IPS-20b (cell line): Measurements from ENCODE around the gene ZMYM1.
"Not testable (repeated sequence)": the region's sequence is repeated elsewhere in the genome, so short reads cannot be mapped to it uniquely, and the experiment has no call there.

ENCODE experiments used
- H3K27ac ChIP-seq: one replicate; pipeline ENCODE4 v1.5.1; 2013; ENCODE audit warnings: low read length
- H3K27me3 ChIP-seq: 2 replicates; pipeline ENCODE4 v1.6.1; 2013; ENCODE audit warnings: mild to moderate bottlenecking, low read length, inconsistent platforms; ENCODE audit not compliant: insufficient read depth
- H3K36me3 ChIP-seq: 2 replicates; pipeline ENCODE4 v1.6.1; 2013; ENCODE audit warnings: low read depth, mild to moderate bottlenecking, inconsistent platforms, low read length, moderate library complexity; ENCODE audit not compliant: insufficient read depth
- H3K4me1 ChIP-seq: 2 replicates; pipeline ENCODE4 v1.6.1; 2013; ENCODE audit warnings: mild to moderate bottlenecking, control low read depth, inconsistent platforms, low read length, moderate library complexity; ENCODE audit not compliant: insufficient read depth
- H3K4me3 ChIP-seq: 2 replicates; pipeline ENCODE4 v1.5.1; 2013; ENCODE audit warnings: mild to moderate bottlenecking, low read length, inconsistent platforms
- H3K9ac ChIP-seq: 2 replicates; pipeline ENCODE4 v1.6.1; 2013; ENCODE audit warnings: low read depth, mild to moderate bottlenecking, inconsistent platforms, low read length, moderate library complexity
- H3K9me3 ChIP-seq: 2 replicates; pipeline ENCODE4 v1.6.1; 2013; ENCODE audit warnings: mild to moderate bottlenecking, low read depth, low read length, inconsistent platforms; ENCODE audit not compliant: insufficient read depth

Gene ZMYM1

GRCh38 chr1:35137590-35137989 is 58.4 kb downstream of the ZMYM1 start:
- not testable (repeated sequence) for H3K4me1 ChIP-seq, H3K9me3 ChIP-seq, H3K36me3 ChIP-seq, H3K9ac ChIP-seq, H3K27ac ChIP-seq, H3K27me3 ChIP-seq, H3K4me3 ChIP-seq

DNA sequence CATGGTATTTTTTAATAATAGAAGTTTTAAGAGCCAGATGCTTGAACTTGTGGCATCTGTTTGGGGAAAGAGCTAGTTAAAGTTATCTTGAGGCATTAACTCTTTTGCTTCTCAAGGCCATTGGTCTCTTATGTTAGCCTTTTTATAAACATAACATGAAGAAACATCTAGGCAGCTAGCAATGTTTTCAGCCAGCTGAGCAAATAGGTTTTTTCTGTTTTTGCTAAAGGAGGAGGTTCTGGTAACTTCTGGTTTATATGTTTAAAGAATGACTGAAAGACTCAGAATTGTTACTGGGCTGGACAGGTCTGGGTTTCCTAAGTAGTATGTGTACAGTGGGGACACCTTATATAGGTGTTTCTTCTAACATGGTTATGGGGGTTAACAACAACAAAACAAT is 63.1 kb downstream of the ZMYM1 start:
- not testable (repeated sequence) for H3K27me3 ChIP-seq, H3K9me3 ChIP-seq, H3K4me1 ChIP-seq, H3K36me3 ChIP-seq, H3K27ac ChIP-seq, H3K9ac ChIP-seq, H3K4me3 ChIP-seq

- not testable (repeated sequence) for H3K36me3 ChIP-seq, H3K4me1 ChIP-seq, H3K9ac ChIP-seq, H3K4me3 ChIP-seq, H3K27ac ChIP-seq, H3K27me3 ChIP-seq, H3K9me3 ChIP-seq
Observed at GRCh38 chr1:35142728-35143127, 63.5 kb downstream of the ZMYM1 start.

DNA sequence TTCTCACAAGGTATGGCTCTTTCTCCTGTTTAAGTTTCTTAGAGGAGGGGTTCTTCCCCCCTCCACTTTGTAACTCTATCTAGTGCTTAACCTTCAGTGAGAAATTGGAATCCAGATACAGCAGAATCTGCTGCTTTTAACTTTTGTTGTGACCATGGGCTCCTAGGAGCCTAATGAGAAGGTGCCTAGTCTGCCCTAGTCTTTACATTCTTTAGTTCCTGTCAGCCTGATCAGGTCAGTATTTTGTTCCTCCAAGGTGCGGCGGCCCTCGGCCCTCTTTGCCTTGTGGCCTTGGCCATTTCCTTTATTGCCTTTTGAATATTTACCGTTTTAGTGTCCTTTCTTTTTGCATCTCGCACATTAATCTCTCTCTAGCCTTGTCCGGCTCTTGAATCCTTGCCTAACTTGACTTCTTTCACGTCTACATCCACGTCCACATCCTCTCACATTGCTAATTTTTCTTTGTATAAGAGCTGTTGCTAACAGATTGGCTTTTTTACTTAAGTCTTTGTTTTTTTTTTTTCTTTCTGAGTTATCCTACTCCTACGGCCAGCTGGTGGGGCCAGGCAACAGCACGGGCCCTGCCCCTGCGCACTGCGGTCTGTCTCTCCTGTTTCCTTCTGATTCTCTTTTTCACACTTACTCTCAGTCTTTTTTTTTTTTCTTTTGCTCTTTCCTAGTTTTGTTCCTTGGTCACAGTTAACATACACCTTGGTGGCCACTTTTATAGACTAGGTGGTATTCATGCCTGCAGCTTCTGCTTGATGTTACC is 64.7 kb downstream of the ZMYM1 start:
- no peaks in the 10 kb centered on the region for H3K9me3 ChIP-seq
- H3K9ac ChIP-seq = no peak overlapping the region

DNA sequence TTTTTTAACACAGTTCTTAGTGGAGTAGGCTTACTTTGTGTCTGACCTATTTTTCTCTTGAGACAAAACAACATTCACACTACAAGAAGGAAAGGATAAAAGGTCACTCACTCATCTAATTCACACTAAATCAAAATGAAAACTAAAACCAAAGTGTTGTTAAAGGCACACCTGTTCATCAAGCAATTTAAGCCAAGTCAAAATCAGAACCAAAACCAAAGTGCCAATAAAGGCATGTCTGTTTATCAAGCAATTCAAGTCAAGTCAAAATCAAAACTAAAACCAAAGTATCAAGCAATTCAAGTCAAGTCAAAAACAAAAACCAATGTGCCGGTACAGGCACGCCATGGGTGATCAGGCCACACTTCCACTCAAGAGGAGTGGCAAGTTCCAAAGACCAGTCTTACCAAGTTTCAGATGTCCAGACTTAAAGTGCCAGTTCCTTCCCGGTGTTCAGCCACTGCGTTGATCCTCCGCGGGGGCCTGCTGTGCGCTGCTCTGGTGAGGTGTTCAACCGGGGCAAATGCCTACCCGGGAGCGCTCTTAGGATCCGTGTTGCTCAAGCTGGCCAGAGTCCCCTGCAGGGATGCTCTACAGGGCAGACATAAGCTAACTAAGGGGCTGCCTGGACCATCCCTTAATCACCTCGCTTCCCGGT is 66.8 kb downstream of the ZMYM1 start:
- H3K27ac ChIP-seq, H3K4me3 ChIP-seq, H3K9ac ChIP-seq, H3K9me3 ChIP-seq, H3K4me1 ChIP-seq, H3K27me3 ChIP-seq, H3K36me3 ChIP-seq: not testable (repeated sequence)

More for the DNA sequence above, 64.7 kb downstream of the ZMYM1 start:
- H3K4me1 ChIP-seq = no peaks in the 10 kb centered on the region
- no peak overlapping the region for H3K4me3 ChIP-seq
- no peaks in the 10 kb centered on the region for H3K36me3 ChIP-seq
- no peak overlapping the region for H3K27ac ChIP-seq
- no peaks in the 10 kb centered on the region for H3K27me3 ChIP-seq

GRCh38 chr1:35151220-35151619 is 72.0 kb downstream of the ZMYM1 start:
- no peaks in the 10 kb centered on the region for H3K36me3 ChIP-seq
- no peaks in the 10 kb centered on the region for H3K27me3 ChIP-seq
- no peak overlapping the region for H3K9ac ChIP-seq
- H3K9me3 ChIP-seq = no peaks in the 10 kb centered on the region
- no peak overlapping the region for H3K27ac ChIP-seq
- H3K4me1 ChIP-seq = no peaks in the 10 kb centered on the region
- H3K4me3 ChIP-seq = no peak overlapping the region

GRCh38 chr1:35164893-35165292 is 85.7 kb downstream of the ZMYM1 start:
- no peaks in the 10 kb centered on the region for H3K4me1 ChIP-seq
- no peaks in the 10 kb centered on the region for H3K27me3 ChIP-seq
- H3K9me3 ChIP-seq = peaks cover 2% of the 10 kb centered on the region; the same call in 1 of the 2 replicates
- no peak overlapping the region for H3K27ac ChIP-seq
- H3K9ac ChIP-seq = no peak overlapping the region
- H3K4me3 ChIP-seq = no peak overlapping the region
- no peaks in the 10 kb centered on the region for H3K36me3 ChIP-seq
